Adrenal gland (tissue), 5 donors: Measurements from ENCODE around the gene HJV.
"Not testable (repeated sequence)": the region's sequence is repeated elsewhere in the genome, so short reads cannot be mapped to it uniquely, and the experiment has no call there.

Experiments used
- CTCF ChIP-seq, 6 experiments: fragments of 450-650 bp in 4 of 6; fragments of 200-600 bp in 2 of 6; sonication (generic) in 1 of 6; IDR thresholded peaks; 1 replicate in 5 of 6; 2 replicates in 1 of 6; pipeline versions ENCODE4 v1.5.1 to v1.8.0; 2016 to 2021; ENCODE audit warnings: antibody characterized with exemption in 6 of 6, mild to moderate bottlenecking in 2 of 6, moderate library complexity in 1 of 6
- POLR2A ChIP-seq, 2 donors: fragments of 450-650 bp; IDR thresholded peaks; one replicate each; pipeline ENCODE4 v1.6.1; 2017; ENCODE audit warnings: antibody characterized with exemption in 2 of 2, mild to moderate bottlenecking in 2 of 2, moderate library complexity in 1 of 2
- donor health status: DM: no; HTN: no; CAD: no.

- TF ChIP-seq CTCF, POLR2A (IDR thresholded peaks at IDR 0.05): not testable (repeated sequence)
Observed at GRCh38 chr1:146048514-146049115, 27.1 kb upstream of the HJV start.
